ENCODE data around the gene CAND1.

CAND1 gene

DNA sequence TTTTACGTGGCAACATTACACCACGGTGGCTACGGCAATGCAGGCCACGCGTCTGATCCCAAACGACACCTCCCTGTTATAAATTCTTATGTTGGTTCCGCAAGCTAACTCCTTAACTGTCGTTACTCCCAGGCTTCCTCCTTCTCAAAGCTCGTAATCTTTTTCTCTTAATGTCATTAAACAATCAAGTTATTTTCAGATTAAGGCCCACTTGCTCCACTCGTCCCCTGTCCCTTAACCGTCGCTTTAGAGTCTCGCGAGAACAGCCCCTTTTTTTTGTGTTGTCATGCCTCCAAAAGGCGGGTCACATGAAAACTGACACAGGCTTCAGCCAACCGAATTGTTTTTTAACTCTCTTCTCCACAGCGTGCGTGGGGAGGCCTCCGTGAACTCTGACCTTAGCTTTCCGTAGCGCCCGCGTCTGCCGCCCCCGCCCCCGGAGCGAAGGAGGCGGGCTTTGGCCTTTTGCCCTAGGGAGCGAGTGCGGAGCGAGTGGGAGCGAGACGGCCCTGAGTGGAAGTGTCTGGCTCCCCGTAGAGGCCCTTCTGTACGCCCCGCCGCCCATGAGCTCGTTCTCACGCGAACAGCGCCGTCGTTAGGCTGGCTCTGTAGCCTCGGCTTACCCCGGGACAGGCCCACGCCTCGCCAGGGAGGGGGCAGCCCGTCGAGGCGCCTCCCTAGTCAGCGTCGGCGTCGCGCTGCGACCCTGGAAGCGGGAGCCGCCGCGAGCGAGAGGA lies at the start of gene CAND1:
TSS of gene CAND1 (plus strand) at position 463 of the 737 bp plus-strand sequence. CDS start 360 bp downstream, outside the sequence.
- peak; percentile 99 for DNase-seq

DNA sequence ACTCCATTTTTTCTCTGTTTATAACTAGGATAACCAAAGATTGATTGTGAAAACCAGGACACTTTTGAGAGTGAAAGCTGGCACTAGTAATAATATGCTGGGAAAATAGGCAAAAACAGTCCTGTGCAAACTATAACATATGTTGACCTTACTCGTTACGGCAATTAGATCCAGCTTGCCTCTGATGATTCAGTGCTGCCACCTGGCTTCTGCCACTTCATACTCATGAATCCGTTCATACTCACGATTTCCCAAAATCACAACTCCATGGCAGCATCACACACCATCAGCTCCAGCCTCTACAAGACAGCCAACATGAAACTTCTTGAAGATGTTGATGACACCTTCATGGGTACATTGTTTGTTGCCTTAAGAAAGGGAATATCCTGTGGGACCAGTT lies 49.1 kb upstream of the CAND1 start:
- no peak for DNase-seq

DNA sequence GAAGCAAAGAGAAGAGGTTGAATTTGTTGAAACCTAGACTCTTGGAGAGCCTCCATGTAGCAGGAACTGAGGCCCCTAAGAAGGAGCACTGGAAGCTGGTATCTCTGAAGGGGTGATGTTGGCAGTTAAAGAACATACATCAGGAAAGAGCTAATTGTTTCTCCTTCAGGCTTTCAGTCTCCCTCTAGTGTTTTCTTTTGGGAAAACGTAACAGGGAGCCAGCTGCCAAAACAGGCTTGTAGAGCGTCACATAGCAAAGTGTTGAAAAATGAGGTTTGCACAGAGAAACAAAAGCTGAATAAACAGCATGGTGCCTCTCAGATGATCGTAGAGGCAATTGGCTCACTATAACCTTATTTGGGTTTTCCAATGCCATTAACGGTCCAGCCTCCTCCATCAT lies 46.9 kb upstream of the CAND1 start:
- no peak for DNase-seq

DNA sequence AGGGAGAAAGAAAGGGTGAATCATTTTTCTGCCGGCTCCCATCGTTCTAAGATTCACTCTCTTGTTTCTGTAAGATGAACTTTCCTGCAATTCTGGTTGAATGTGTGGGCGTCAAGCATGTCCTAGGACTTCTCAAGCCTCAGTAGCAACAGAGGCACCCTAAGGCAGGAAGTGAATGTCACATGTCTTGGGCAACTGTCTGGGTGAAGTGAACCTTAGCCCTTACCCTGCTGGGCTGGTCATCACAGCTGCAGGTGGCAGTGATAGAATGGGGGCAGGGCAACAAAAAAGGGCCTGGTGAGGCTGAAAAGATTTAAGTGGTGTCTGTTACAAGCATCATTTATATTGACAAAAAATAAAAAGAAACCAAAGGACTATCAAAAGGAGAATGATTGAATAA lies 45.9 kb upstream of the CAND1 start:
- no peak for DNase-seq

DNA sequence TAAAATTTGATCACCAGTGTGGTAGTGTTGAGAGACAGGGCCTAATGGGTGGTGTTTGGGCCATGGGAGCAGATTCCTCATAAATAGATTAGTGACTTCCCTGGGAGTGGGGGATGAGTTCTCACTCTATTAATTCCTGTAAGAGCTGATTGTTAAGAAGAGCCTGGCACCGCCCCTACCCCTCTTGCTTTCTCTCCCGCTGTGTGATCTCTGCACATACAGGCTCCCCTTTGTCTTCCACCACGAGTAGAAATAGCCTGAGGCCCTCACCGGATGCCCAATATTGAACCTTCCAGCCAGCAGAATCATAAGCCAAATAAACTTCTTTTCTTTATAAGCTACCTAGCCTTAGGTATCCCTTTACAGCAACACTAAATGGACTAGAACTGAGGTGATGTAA lies 31.9 kb upstream of the CAND1 start:
- DNase-seq, result no peak

DNA sequence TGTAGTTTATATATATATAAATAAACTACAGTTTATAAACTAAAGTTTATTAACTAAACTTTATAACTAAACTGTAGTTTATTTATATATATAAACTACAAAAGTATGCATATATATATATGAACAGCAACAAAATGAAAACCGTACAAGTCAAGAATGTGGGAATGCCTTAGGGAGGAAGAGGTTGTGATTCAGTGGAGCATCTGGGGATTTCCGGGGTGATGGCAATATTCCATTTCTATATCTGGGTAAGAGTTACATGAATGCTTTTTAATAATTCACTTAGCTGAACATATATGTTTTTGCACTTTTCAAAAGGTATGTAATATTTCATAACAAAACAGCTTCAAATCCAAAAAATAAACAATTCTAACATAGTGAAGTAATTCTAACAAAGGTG lies 30.1 kb upstream of the CAND1 start:
- DNase-seq, result no peak

DNA sequence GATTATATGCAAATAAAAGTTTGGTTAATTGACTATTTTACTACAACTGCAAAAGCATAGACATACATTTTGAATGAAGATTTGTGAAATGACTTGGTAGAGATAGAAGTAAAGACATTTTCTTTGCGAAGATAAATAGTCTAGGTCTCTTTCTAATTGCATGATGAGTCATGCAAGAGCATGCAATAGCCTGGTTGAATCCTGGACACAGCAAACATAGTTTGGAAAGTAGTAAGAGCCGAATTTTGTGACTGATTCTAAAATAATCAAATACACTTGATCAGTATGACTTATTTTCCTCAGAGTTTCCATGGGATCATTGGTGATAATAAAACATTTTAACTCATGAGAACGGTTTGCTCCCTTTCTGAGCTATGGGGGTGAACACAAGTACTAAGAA lies 27.7 kb upstream of the CAND1 start:
- no peak for DNase-seq

DNA sequence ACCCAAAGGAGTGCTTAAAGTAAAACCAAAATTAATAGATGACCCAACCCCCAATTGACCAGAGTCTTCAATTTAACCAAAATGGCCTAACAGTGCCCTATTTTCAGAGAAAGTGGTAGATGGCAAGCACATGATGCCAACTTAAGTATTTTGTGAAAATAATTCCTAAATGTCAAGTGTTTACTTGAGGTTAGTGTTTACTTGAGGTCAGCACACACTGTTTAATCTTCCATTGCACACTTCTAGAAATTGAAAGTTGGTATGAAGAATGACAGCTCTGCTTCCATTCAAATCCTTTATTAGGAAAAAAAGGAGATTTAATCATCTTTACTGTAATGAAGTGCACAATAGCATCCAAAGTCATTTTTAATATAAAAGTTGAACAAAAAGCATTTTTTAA lies 25.9 kb upstream of the CAND1 start:
- no peak for DNase-seq

DNA sequence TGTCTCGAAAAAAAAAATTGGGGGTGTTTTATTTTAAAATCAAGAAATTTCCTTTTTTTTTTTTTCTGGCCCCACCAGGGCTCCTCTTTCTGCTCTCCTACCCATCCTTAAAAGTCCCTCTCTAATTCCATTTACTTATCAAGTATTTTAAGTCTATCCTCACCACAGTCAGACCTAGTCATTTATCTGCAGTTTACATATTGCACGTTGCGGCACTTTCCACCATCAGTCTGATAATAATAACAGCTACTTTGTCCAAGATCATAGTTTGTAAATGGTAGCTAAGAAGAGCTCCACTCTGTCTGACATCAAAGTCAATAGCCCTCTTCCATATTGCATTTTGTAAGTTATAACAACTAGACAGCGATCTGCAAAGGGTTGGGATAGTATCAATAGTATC lies 23.6 kb upstream of the CAND1 start:
- DNase-seq, result no peak

DNA sequence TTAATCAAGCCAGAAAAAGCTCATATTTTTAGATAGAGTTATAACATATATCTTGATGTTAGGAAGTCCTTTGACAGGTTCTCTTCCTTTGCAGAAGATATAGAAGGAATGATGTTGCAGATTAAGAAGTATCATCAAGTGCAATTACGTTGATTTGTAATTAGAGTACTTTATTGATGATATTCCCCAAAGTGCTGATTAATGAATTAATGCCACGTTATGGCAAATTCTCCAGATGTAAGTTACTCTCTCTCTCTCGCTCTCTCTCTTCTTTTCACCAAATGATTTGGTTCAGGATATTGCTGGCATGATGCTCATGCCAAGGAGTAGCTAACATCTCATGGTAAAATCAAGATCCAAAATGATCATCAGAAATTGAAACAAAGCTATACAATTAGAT lies 18.1 kb upstream of the CAND1 start:
- no peak for DNase-seq

DNA sequence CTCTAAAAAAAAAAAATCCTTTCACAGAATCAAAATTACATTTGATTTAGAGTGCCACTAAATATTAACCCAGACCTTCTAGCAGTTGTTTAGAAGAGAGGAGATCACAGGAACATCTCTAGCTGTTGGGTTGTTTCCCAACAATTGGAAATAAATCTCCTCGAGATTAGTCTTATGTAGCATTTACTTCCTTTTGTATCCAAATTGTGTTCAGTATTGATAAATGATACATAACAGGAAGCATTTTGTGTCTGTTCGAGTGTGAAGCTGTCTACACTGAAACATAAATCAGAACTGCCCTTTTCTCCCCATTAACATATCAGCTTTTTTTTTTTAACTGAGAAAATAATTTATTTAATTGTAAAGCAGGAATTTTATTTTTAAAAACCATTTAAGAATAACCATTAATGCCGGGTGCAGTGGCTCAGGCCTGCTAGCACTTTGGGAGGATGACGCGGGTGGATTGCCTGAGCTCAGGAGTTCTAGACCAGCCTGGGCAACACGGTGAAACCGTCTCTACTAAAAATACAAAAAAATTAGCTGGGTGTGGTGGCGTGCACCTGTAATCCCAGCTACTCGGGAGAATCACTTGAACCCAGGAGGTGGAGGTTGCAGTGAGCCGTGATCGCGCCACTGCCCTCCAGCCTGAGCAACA lies 14.7 kb upstream of the CAND1 start:
- DNase-seq, result no peak

DNA sequence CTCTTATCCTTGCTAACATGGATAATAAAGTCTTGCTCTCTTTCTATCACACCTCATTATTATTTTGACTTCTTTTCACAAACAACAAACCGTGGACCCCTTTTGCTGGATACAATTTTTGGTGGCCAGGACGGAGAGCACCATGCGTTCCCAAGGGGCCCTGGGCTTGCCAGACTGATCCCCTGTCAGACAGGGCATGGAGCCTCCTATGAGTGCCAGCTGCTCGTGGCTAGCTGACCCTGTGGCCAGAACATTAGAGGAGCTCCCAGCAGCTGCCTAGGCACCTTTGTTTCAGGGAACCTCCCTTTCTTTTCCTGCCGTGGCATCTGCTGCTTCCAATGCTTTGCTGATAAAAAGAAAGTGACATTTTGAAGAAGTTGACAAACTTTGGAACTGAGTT lies 12.5 kb upstream of the CAND1 start:
- DNase-seq, result no peak

DNA sequence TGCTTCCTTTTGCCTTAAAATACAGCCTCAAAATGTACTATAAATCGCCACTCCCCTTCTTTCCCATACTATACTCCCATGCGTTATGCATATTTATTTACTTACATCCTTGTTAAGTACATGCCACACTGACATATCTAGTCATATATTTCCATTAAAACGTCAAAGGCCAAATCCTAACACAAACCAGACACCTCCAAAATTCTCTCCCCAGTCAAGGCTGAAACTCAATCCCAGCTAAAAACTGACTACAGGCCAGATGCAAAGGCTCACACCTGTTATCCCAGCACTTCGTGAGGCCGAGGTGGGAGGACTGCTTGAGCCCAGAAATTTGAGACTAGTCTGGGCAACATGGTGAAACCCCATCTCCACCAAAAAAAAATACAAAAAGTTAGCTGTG lies 5.7 kb upstream of the CAND1 start:
- DNase-seq, result no peak

DNA sequence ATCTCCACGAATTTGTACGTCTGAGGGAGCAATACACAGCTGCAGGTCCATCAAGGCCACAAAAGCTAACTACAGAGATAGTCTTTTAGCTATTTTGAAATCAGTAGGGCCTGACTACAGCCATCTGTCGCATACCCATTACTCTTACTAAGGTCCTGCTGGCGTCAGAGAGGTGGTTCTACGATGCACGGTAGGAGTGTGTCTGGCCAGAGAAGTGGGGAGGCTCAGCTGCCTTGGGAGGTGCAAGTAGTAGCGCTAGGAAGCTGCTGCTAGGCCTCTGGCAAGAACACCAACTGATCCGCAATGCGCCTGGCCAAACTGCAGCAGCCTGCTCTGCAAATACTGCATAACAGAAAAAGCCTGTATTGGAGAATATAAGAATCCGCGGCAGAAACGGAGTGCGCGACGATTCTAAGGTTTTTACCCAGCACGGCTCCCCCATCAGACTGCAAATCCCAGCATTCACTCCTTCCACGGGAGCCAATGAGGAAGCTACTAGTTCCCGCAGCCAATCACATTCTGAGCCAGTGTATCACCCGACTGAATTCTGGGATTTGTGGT lies 743 bp upstream of the CAND1 start:
- peak; percentile 96 for DNase-seq

DNA sequence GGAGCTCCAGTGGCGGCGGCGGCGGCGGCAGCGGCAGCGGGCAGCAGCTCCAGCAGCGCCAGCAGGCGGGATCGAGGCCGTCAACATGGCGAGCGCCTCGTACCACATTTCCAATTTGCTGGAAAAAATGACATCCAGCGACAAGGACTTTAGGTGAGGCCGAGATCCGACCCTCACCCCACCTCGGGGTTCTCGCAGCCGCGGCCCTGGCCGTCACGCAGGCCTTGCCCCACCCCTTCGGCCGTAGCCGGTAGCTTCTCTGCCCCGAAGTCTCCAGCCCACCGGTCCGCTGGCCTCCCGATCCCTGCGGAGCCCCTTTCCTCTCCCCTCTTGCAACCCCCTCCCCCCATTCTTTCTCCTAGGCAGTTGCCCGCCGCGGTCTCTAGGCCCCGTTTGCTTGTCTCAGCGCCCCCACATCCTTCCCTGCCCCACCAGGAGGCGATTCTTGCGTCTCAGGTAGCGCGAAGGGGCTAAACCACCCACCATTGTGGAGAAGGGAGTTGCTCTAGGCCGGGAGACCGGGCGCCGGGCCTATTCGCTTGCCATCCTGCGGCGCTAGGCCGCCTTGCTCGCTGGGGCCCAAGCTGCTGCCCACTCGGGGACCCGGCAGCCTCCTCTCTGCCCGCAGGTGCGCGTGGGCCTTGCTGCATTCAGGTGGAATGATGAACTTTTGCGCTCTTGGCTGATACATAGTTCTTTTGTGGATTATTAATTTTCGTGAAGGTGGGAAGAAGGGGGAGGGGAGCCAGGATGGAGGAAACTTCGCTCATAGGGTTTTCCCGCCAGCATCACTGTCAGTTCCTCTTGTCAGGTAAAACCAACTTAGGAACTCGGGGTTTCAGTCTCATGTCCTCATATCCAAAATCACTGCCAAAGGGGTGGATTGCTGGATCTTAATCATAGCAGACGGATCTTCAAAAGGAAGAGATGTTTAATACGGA lies 745 bp downstream of the CAND1 start:
- no peak for DNase-seq

DNA sequence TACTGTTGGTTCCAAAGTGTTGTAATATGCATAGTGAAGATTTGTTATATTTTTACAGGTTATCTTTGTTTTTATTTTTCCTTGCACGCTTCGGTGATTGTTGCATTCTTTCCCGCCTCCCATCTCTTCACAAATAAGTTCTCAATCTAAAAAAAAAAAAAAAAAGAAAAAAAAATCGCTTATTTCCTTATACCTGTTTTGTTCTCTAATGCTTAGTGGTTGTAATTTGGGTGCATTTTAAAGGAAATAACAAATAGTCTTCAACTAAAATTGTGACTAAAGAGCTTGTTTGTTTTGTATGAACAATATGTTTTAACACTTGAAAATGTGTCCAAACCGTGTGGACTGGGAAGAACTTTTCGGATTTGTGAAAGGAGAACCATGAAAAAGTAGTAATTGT lies 1.5 kb downstream of the CAND1 start:
- no peak for DNase-seq

DNA sequence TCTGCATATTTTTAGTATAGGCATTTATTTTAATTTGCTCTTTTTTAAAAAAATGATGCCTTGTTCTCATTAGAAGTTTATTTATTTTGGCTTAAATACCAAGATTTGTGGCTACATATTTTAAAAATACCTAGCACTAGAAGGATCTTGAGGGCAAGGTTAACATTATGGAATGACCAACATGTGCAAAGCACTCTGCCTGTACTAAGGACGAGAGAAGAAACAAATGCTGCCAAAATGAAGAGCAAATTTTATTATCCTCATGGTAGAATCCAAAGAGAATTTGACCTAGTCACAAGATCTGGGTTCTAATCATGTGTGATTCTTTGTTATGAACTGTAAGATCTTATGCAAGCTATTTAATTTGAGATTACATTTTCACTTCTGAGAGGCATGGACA lies 2.8 kb downstream of the CAND1 start:
- no peak for DNase-seq

DNA sequence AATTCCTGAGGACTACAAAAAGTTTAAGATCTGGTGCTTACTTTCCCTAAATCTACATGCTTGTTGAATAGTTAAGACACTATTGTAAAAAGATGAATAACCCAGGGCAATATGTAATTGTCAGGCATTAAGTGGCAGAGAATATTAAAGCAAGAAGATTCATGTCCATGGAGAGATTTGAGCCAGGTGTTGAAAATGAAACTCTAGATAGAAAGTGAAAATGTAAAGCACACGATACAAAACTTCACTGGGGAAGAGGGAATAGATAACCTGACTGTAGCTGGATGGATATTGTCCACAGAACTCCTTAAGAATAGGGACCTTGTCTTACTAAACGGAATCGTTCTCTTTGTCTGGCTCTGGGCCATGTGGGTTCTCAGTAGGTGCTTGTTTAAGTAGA lies 5.0 kb downstream of the CAND1 start:
- no peak for DNase-seq

DNA sequence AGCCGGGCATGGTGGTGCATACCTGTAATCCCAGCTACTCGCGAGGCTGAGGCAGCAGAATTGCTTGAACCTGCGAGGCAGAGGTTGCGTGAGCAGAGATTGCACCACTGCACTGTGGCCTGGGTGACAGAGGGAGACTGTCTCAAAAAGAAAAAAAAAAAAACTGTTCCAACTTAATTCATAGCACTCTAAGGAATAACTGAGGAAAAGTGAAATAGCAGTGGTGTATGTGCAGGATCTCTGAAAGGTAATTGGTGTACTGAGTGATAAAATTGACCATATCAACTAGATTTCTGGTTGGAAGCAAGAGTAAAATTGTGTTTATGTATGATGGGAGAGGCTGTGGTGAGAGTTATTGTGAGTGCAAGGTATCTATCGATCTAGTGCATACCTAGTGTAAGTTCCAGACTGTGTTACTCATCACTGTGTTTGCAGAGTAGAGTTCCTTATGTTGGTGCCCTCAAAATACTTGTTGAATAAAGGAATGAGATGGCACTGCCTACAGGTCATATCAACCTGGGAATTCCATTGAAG lies 6.3 kb downstream of the CAND1 start:
- no peak for DNase-seq

DNA sequence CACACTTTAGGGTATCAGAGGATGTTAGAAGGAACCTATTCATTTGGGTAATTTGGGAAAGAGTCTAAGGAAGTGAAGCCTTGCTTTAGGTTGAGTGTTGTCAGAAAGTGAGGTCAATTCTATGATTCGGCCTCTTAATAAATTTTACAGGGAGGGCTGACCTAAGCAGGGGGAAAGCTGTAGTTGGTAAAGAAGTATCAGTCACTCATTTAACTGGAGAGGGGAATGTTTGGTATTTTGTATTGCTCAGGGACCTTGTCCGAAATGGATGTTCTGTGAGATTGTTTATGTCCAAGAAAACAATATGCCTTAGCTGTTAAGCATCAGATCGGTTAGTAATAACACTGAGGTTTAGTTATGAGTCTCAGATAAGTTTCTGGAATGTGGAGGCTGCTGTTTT lies 7.3 kb downstream of the CAND1 start:
- no peak for DNase-seq

DNA sequence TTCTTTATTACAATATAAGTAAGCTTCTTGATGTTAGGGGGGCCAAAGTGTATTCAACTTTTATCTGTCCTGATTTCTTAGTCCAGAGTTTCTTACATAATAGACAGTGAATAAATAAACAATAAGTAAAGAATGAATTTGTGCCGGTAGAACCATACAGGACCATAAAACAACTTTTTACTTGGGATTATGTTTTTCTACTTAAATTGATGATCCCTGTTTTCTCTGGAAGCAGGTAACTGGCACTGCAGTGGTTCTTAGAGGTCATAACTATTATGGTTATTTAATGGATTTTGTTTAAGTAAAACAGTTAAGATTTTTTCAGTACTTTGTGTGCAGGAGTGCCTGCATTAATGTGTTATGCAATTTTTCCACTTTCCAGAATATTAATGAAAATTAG lies 10.5 kb downstream of the CAND1 start:
- no peak for DNase-seq

DNA sequence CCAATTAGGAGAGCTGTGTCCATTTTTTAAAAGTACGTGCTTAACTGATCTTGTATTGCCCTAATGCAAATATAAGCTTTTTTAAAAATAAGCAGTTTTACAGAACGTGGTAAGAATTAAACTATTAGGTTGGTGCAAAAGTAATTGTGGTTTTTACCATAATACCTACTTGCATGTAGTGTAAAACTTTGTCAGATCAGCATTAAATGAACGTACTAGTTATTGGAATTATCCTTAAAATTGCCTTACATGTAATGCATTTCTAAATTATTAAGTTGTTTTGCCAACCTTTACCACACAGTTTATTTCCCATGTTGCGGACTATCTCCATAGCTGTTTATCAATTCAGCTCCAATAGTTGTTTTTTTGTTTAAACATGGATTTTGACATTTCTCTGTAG lies 10.9 kb downstream of the CAND1 start:
- DNase-seq, result no peak

DNA sequence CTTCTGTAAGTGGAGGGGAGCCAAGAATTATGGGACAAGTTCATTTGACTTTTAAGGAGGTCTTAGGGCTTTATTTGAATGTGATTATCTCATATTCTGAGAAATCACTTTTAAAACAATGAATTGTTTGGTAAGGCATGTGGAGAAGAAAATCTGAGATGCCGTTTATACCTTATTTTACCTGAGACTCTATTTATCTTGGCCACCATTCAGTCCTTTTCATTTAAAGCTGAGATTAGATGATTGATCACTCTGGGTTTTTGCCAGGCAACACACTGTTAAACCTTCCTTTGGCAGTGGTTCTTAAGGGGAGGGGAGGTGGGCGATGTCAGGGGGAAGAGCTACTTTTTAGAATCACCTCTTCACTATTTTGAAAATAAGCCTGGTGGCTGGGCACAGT lies 11.4 kb downstream of the CAND1 start:
- no peak for DNase-seq

Data from femur (tissue), 1 donor.